Spleen (tissue), 11 donors: ENCODE data around the gene COL26A1. TPM values are rescaled to one million over a fixed set of nuclear protein-coding genes. Genes with fewer than 3 reads are reported as not detected.

Source experiments
- DNase-seq: peaks from one replicate; pipeline ENCODE4 v3.0.0-alpha.2; 2020
- H3K27ac ChIP-seq, 8 donors: fragments of 200-600 bp; sonication (generic) in 7 of 8; 1 replicate in 4 of 8; 2 replicates in 4 of 8; pipeline versions ENCODE4 v1.5.0 to v1.8.0; 2016 to 2021; ENCODE audit warnings: inconsistent platforms in 4 of 8, mild to moderate bottlenecking in 4 of 8, moderate library complexity in 1 of 8
- H3K27me3 ChIP-seq, 7 donors: fragments of 200-600 bp; sonication (generic) in 6 of 7; replicated peaks in 1 of 7; 1 replicate in 4 of 7; 2 replicates in 3 of 7; pipeline versions ENCODE4 v1.5.0 to v1.8.0; 2016 to 2021; ENCODE audit warnings: inconsistent platforms in 3 of 7, mild to moderate bottlenecking in 1 of 7
- H3K36me3 ChIP-seq, 6 donors: fragments of 200-600 bp; sonication (generic) in 5 of 6; 1 replicate in 4 of 6; 2 replicates in 2 of 6; pipeline versions ENCODE4 v1.5.0 to v1.8.0; 2016 to 2021; ENCODE audit warnings: inconsistent platforms in 2 of 6
- H3K4me1 ChIP-seq, 6 donors: fragments of 200-600 bp; sonication (generic) in 5 of 6; 1 replicate in 3 of 6; 2 replicates in 3 of 6; pipeline versions ENCODE4 v1.5.0 to v1.8.0; 2016 to 2021; ENCODE audit warnings: inconsistent platforms in 3 of 6
- H3K4me3 ChIP-seq, 8 donors: fragments of 200-600 bp; sonication (generic) in 7 of 8; 1 replicate in 4 of 8; 2 replicates in 4 of 8; pipeline versions ENCODE4 v1.5.0 to v1.8.0; 2016 to 2021; ENCODE audit warnings: inconsistent platforms in 4 of 8, mild to moderate bottlenecking in 4 of 8, moderate library complexity in 2 of 8
- H3K9me3 ChIP-seq, 8 donors: fragments of 200-600 bp; sonication (generic) in 7 of 8; 1 replicate in 4 of 8; 2 replicates in 4 of 8; pipeline versions ENCODE4 v1.5.0 to v1.8.0; 2016 to 2021; ENCODE audit warnings: inconsistent platforms in 4 of 8
- POLR2A ChIP-seq, 3 donors: fragments of 450-650 bp; IDR thresholded peaks; one replicate each; pipeline ENCODE4 v1.5.1; 2017; ENCODE audit warnings: antibody characterized with exemption in 3 of 3, mild to moderate bottlenecking in 1 of 3
- POLR2AphosphoS5 ChIP-seq, 3 donors: sonication (generic); formaldehyde crosslinking; IDR thresholded peaks; one replicate each; pipeline ENCODE4 v1.5.1; 2017; ENCODE audit warnings: antibody characterized with exemption in 3 of 3
- WGBS, 5 donors: extraction: QIAGEN DNeasy Blood & Tissue Kit in 3 of 5; methylation state at CpG; one replicate each; pipeline versions ENCODE4 v1.1.5 to v1.1.7; 2013 to 2018; 5-methylcytosine and 5-hydroxymethylcytosine counted together
- intact Hi-C: fragments of 100-400 bp; cut with DNase I; formaldehyde crosslinking; loops from one replicate; pipeline ENCODE4 v1.15.0; 2023; ENCODE audit warnings: low total_unique reads
- polyA plus RNA-seq, 3 donors: library from polyadenylated mRNA; stranded (reverse); fragments of 200-250 nt; gene quantifications; one replicate each; pipeline ENCODE4 v1.2.1, GENCODE V29; 2013
- total RNA-seq, 7 donors: library from RNA; depleted of rRNA in 3 of 7; stranded (reverse); fragments of >200 nt in 3 of 7; fragmentation: NEBNext Ultra II Directional in 4 of 7; extraction: Animal tissue kit (Norgen Biotek cat#: 25700) in 4 of 7; gene quantifications; one replicate each; pipeline versions ENCODE4 v1.1.0 to v1.2.1, GENCODE V29; 2016 to 2021
- TF ChIP-seq, protein P1 (sequence below), 11 experiments: fragments of 200-600 bp in 7 of 11; fragments of 450-650 bp in 4 of 11; sonication (generic) in 4 of 11; IDR thresholded peaks in 8 of 11; conservative IDR thresholded peaks in 3 of 11; 1 replicate in 7 of 11; 2 replicates in 4 of 11; pipeline versions ENCODE4 v1.4.0 to v1.8.0; 2016 to 2021; ENCODE audit warnings: antibody characterized with exemption in 11 of 11, inconsistent platforms in 4 of 11, mild to moderate bottlenecking in 1 of 11
- donor health status: healthy with polysubstance abuse.
- donor health status: DM: no; HTN: no; CAD: no; lungs with moderate emphysema.
- donor health status: DM: no; HTN: no; CAD: no.
- donor health status: Bipolar disorder and iron deficiency.
- donor health status: healthy.
- donor health status: DM: no; HTN: no; CAD: no.
- donor health status: DM: yes; HTN: yes; CAD: no.

COL26A1 gene
- total and polyA plus RNA-seq, 10 donors: 0.15 to 0.32 (median 0.22) TPM; not detected in 4

DNA sequence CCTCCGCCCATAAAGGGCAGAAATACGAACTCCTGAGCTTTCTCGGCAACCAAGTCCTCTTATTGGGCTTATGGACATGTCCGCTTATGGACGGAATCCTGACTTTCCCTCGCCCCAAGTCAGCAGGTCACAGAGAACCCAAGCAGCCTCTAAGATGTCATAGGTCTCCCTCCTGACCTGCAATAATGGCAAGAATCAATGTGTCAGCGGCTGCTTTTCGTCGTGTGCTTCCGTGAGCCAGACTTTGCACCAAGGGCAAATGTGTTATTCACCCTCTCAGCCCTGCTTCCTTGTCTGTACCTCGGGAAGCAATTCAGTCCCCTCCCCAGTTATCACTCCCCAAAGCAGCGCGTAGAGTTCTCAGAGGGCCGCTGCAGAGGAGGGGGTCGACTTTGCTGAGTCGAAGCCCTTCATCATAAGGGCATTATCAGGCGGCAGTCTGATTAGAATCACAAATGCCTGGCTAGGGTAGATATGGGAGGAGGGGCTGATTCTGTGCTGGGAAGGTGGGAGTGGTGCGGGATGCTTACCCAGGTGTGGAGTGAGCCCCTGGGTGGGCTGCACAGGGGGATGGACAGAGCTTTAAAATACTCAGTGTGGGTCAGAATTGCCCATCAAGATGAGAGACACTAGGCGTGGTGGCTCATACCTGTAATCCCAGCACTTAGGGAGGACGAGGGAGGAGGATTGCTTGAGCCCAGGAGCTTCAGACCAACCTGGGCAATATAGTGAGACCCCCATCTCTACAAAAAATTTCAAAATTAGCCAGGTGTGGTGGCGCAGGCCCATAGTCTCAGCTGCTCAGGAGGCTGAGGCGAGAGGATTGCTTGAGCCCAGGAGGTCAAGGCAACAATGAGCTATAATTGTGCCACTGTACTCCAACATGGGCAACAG lies 36.0 kb downstream of the COL26A1 start:
- WGBS, 5 donors: 76 to 82% (median 81%) methylated on average over 19 to 22 of the region's 22 CpGs
- TF ChIP-seq, protein P1, sequence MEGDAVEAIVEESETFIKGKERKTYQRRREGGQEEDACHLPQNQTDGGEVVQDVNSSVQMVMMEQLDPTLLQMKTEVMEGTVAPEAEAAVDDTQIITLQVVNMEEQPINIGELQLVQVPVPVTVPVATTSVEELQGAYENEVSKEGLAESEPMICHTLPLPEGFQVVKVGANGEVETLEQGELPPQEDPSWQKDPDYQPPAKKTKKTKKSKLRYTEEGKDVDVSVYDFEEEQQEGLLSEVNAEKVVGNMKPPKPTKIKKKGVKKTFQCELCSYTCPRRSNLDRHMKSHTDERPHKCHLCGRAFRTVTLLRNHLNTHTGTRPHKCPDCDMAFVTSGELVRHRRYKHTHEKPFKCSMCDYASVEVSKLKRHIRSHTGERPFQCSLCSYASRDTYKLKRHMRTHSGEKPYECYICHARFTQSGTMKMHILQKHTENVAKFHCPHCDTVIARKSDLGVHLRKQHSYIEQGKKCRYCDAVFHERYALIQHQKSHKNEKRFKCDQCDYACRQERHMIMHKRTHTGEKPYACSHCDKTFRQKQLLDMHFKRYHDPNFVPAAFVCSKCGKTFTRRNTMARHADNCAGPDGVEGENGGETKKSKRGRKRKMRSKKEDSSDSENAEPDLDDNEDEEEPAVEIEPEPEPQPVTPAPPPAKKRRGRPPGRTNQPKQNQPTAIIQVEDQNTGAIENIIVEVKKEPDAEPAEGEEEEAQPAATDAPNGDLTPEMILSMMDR (IDR thresholded peaks at IDR 0.05 in 8 of 11, conservative IDR thresholded peaks at IDR 0.05 in 3 of 11): no peak
- TF ChIP-seq POLR2AphosphoS5 (IDR thresholded peaks at IDR 0.05) (no peak), POLR2A (IDR thresholded peaks at IDR 0.05) (no peak)
- Histone ChIP-seq H3K27me3 (peaks cover 0 to 70% (median 4%) of the 10 kb centered on the region in 7 donors), H3K4me3 (no peak overlapping the region), H3K27ac (no peak overlapping the region), H3K9me3 (no peaks in the 10 kb centered on the region), H3K36me3 (no peaks in the 10 kb centered on the region), H3K4me1 (peaks cover 0 to 3% (median 0%) of the 10 kb centered on the region in 6 donors)
- intact Hi-C loops: no loop called here
- DNase-seq: no peak

DNA sequence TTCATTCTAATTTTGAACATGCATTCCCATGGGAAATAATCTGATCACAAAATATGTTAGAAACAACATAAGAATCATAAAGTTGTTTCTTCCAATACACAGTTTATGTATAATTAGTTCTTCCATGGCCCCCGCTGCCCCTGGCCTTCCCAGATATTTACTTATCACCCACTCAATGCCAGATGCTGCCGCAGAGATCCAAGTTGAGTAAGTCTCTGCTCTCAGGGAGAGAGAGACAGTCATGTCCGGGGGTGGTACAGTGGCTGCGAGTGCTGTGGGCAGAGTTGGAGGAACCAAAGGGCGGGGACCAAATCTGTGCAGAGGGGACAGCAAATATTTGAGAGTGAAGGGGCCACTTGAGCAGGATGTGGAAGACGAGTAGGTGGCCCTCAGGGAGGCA lies 37.1 kb downstream of the COL26A1 start:
- no peak for TF ChIP-seq POLR2AphosphoS5 (IDR thresholded peaks at IDR 0.05)
- TF ChIP-seq, protein P1 (IDR thresholded peaks at IDR 0.05 in 8 of 11, conservative IDR thresholded peaks at IDR 0.05 in 3 of 11): no peak
- TF ChIP-seq POLR2A (IDR thresholded peaks at IDR 0.05): no peak
- 67 to 78% (median 73%) methylated on average over 6 of the region's 6 CpGs for whole genome bisulfite sequencing, 5 donors
- DNase-seq: no peak

DNA sequence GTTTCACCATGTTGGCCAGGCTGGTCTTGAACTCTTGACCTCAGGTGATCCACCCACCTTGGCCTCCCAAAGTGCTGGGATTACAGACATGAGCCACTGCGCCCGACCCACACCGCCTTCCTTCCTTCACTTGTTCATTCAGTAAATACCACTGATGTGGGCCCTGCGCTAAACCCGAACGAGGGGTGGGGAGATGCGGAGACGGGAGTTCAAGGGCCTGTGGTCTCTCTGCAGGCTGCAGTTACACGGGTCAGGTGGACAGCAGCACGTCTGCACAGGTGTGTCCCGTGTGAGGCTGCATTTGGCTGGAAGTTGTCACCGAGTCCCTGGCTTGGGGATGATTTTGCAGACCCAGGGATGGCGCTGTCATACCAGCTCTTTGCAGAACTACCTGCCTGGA lies 38.1 kb downstream of the COL26A1 start:
- no peaks in the 10 kb centered on the region for H3K9me3 ChIP-seq
- WGBS, 5 donors: 84 to 90% (median 86%) methylated on average over 13 of the region's 13 CpGs

More for the DNA sequence above, 37.1 kb downstream of the COL26A1 start:
- Histone ChIP-seq H3K36me3 (no peaks in the 10 kb centered on the region), H3K27ac (no peak overlapping the region), H3K27me3 (peaks cover 0 to 79% (median 4%) of the 10 kb centered on the region in 7 donors), H3K4me3 (no peak overlapping the region), H3K9me3 (no peaks in the 10 kb centered on the region), H3K4me1 (peaks cover 0 to 3% (median 0%) of the 10 kb centered on the region in 6 donors)
- intact Hi-C loops: no loop called here

More for the DNA sequence above, 38.1 kb downstream of the COL26A1 start:
- Histone ChIP-seq H3K27ac (no peak overlapping the region), H3K4me3 (no peak overlapping the region), H3K27me3 (peaks cover 0 to 71% (median 5%) of the 10 kb centered on the region in 7 donors), H3K4me1 (peaks cover 0 to 3% (median 0%) of the 10 kb centered on the region in 6 donors), H3K36me3 (no peaks in the 10 kb centered on the region)
- TF ChIP-seq, protein P1 (IDR thresholded peaks at IDR 0.05 in 8 of 11, conservative IDR thresholded peaks at IDR 0.05 in 3 of 11): no peak
- TF ChIP-seq POLR2AphosphoS5 (IDR thresholded peaks at IDR 0.05) (no peak), POLR2A (IDR thresholded peaks at IDR 0.05) (no peak)
- intact Hi-C loops: no loop called here
- DNase-seq: no peak
